Smooth muscle cell (in vitro differentiated cells): ENCODE data around the gene NUP43. TPM values are rescaled to one million over a fixed set of nuclear protein-coding genes. Genes with fewer than 3 reads are reported as not detected.

Experiments used
- DNase-seq: peaks from one replicate; lab custom pipeline; 2025; ENCODE audit not compliant: unreplicated experiment; lab: John Stamatoyannopoulos, UW
- H2AFZ ChIP-seq: fragments of 200-600 bp; sonication (generic); 2 replicates; pipeline ENCODE4 v1.6.0; 2016; ENCODE audit warnings: antibody characterized with exemption, low read depth, mild to moderate bottlenecking
- H3F3A ChIP-seq: fragments of 200-600 bp; sonication (generic); 2 replicates; pipeline ENCODE4 v1.6.0; 2017; ENCODE audit warnings: antibody characterized with exemption, low read depth
- H3K27ac ChIP-seq: fragments of 200-600 bp; sonication (generic); 2 replicates; pipeline ENCODE4 v1.5.1; 2016; ENCODE audit warnings: low read depth, mild to moderate bottlenecking
- H3K27me3 ChIP-seq: fragments of 200-600 bp; sonication (generic); 2 replicates; pipeline ENCODE4 v1.6.1; 2016; ENCODE audit warnings: low read depth, mild to moderate bottlenecking
- H3K36me3 ChIP-seq: fragments of 200-600 bp; sonication (generic); 2 replicates; pipeline ENCODE4 v1.5.1; 2016; ENCODE audit warnings: low read depth
- H3K4me1 ChIP-seq: fragments of 200-600 bp; sonication (generic); 2 replicates; pipeline ENCODE4 v1.5.1; 2016; ENCODE audit warnings: low read depth
- H3K4me2 ChIP-seq: fragments of 200-600 bp; sonication (generic); 2 replicates; pipeline ENCODE4 v1.6.0; 2016; ENCODE audit warnings: mild to moderate bottlenecking
- H3K4me3 ChIP-seq: fragments of 200-600 bp; sonication (generic); 2 replicates; pipeline ENCODE4 v1.5.1; 2016; ENCODE audit warnings: mild to moderate bottlenecking
- H3K79me2 ChIP-seq: fragments of 200-600 bp; sonication (generic); 2 replicates; pipeline ENCODE4 v1.6.0; 2016; ENCODE audit warnings: low read depth, mild to moderate bottlenecking
- H3K9ac ChIP-seq: fragments of 200-600 bp; sonication (generic); 2 replicates; pipeline ENCODE4 v1.6.0; 2016; ENCODE audit warnings: low read depth
- H3K9me3 ChIP-seq: fragments of 200-600 bp; sonication (generic); replicated peaks from 2 replicates; pipeline ENCODE4 v1.5.1; 2016; ENCODE audit warnings: low read depth
- H4K20me1 ChIP-seq: fragments of 200-600 bp; sonication (generic); 2 replicates; pipeline ENCODE4 v1.6.0; 2016; ENCODE audit warnings: low read depth
- WGBS: methylation state at CpG from one replicate; pipeline ENCODE4 v1.1.7; 2016; ENCODE audit warnings: low lambda C conversion rate; 5-methylcytosine and 5-hydroxymethylcytosine counted together
- polyA plus RNA-seq: library from polyadenylated mRNA; unstranded; fragments of >200 nt; fragmentation: Nextera tagmentation; extraction: Ambion mirVana; gene quantifications from 2 replicates; pipeline ENCODE4 v1.2.1, GENCODE V29; 2016
- total RNA-seq: library from RNA; depleted of rRNA; stranded (reverse); fragments of >200 nt; gene quantifications from 2 replicates; pipeline ENCODE4 v1.2.3, GENCODE V29; 2014
- TF ChIP-seq, protein P1 (sequence below): fragments of 200-600 bp; sonication (generic); IDR thresholded peaks from 2 replicates; pipeline ENCODE4 v1.5.1; 2017; ENCODE audit warnings: borderline replicate concordance, mild to moderate bottlenecking, antibody characterized with exemption; ENCODE audit not compliant: insufficient read depth, poor library complexity, severe bottlenecking

Gene NUP43
- total and polyA plus RNA-seq, 2 experiments from 2014 or later: 5.9 to 33.8 TPM

DNA sequence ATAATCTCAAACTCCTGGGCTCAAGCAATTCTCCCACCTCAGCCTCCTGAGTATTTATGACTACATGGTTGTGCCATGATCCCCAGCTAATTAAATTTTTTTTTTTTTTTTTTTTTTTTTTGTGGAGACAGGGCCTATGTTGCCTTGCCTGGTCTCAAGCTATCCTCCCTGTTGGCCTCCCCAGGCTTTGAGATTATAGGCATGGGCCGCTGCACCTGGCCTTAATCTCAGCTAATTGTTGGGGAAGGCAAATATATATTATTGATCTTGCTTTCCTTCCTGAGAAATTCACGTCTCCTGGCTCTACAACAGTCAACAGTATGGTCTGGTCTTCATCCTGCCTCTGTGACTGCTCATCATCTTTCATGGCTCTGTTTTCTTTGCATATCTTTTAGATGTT lies 23.3 kb upstream of the NUP43 start:
- TF ChIP-seq, protein P1, sequence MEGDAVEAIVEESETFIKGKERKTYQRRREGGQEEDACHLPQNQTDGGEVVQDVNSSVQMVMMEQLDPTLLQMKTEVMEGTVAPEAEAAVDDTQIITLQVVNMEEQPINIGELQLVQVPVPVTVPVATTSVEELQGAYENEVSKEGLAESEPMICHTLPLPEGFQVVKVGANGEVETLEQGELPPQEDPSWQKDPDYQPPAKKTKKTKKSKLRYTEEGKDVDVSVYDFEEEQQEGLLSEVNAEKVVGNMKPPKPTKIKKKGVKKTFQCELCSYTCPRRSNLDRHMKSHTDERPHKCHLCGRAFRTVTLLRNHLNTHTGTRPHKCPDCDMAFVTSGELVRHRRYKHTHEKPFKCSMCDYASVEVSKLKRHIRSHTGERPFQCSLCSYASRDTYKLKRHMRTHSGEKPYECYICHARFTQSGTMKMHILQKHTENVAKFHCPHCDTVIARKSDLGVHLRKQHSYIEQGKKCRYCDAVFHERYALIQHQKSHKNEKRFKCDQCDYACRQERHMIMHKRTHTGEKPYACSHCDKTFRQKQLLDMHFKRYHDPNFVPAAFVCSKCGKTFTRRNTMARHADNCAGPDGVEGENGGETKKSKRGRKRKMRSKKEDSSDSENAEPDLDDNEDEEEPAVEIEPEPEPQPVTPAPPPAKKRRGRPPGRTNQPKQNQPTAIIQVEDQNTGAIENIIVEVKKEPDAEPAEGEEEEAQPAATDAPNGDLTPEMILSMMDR: no peak
- no peak overlapping the region for H3K9ac ChIP-seq
- H2AFZ ChIP-seq: no peak overlapping the region
- no peak overlapping the region for H3K27ac ChIP-seq
- H3K4me1 ChIP-seq: no peaks in the 10 kb centered on the region
- H3F3A ChIP-seq: no peaks in the 10 kb centered on the region
- H3K79me2 ChIP-seq: peaks cover 43% of the 10 kb centered on the region
- H3K4me3 ChIP-seq: no peak overlapping the region
- H4K20me1 ChIP-seq: peaks cover 22% of the 10 kb centered on the region
- 100% methylated on average over 2 of the region's 2 CpGs for WGBS
- no peak overlapping the region for H3K4me2 ChIP-seq
- no peaks in the 10 kb centered on the region for H3K27me3 ChIP-seq
- H3K36me3 ChIP-seq: peaks cover 25% of the 10 kb centered on the region
- peaks cover 8% of the 10 kb centered on the region for H3K9me3 ChIP-seq
- DNase-seq: no peak

DNA sequence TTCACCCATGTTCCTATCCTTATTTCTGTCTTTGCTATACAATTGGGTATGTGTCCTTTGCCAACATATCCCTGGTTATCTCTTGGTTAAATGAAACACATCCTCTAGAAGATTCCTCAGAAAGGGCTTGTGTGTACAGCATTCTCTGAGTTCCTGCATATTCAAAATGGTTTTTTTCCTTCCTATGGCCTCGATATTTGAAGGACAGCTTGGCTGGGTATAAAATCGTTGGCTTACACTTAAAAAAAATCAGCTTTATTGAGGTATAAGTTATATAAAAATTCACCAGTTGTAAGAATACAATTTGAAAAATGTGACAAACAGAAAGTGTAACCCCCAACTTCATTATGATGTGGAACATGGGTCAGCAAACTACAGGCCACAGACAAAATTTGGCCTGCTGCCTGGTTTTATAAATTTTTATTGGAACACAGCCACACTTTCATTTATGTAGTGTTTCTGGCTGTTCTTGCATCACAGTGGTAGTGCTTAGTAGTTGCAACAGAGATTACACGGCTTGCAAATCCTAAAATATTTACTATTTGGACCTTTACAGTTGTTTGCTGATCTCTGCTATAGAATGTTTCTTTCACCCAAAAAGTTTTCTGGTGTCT lies 19.9 kb upstream of the NUP43 start:
- Histone ChIP-seq H3K36me3 (peaks cover 8% of the 10 kb centered on the region), H4K20me1 (peaks cover 37% of the 10 kb centered on the region), H3K9me3 (peaks cover 8% of the 10 kb centered on the region), H3K4me1 (no peaks in the 10 kb centered on the region), H2AFZ (no peak overlapping the region), H3K9ac (no peak overlapping the region), H3K27ac (no peak overlapping the region), H3K4me2 (no peak overlapping the region), H3F3A (no peaks in the 10 kb centered on the region), H3K79me2 (peaks cover 70% of the 10 kb centered on the region), H3K4me3 (no peak overlapping the region), H3K27me3 (no peaks in the 10 kb centered on the region)
- WGBS: 68% methylated on average over 3 of the region's 3 CpGs
- no peak for DNase-seq
- TF ChIP-seq, protein P1: no peak

DNA sequence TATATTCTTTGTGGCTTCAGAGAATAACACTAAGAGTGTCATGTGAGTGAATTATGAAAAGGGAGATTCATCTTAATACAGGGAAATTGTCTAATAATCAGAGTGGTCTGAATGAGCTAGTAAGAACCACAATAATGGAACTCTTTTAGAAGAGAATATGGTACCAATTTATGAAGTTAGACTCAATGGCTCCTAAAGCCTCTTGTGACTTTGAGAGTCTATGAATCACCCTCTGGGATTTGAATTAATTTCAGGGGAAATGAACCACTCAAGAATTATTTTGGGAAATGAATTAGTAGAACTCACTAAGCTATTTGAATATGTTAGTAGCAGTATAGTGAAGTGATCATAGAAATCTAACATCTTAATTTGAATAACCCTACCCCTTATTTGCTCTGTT lies 17.5 kb upstream of the NUP43 start:
- Histone ChIP-seq H3K4me3 (no peak overlapping the region), H3K9ac (no peak overlapping the region), H3K27ac (no peak overlapping the region), H3K4me1 (no peaks in the 10 kb centered on the region), H2AFZ (no peak overlapping the region), H4K20me1 (peaks cover 51% of the 10 kb centered on the region), H3K9me3 (peaks cover 8% of the 10 kb centered on the region), H3F3A (no peaks in the 10 kb centered on the region), H3K27me3 (no peaks in the 10 kb centered on the region), H3K36me3 (peaks cover 8% of the 10 kb centered on the region), H3K79me2 (peaks cover 85% of the 10 kb centered on the region), H3K4me2 (no peak overlapping the region)
- TF ChIP-seq, protein P1: no peak
- DNase-seq: no peak

DNA sequence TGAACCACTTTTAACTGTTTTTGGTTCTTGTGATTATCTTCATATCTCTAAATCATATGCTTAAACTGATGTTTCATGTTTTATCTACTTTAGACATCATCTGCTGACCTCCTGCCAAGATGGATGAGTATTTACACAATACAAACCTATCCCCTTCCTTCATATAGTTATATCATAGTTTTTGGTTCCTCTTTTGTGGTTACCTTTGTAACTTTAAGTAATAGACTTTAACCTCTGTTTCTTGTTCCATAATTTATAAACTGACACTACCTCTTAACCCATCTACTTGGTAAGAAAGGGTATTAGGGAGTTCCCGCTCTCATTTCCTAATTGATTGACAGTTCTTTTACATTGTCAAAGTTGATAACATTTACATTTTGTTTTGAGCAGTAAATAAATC lies 15.1 kb upstream of the NUP43 start:
- no peak overlapping the region for H3K9ac ChIP-seq
- peaks cover 6% of the 10 kb centered on the region for H3K9me3 ChIP-seq
- no peaks in the 10 kb centered on the region for H3K4me1 ChIP-seq
- no peak for DNase-seq
- no peaks in the 10 kb centered on the region for H3F3A ChIP-seq
- no peak overlapping the region for H3K4me3 ChIP-seq
- H3K36me3 ChIP-seq: peaks cover 6% of the 10 kb centered on the region
- TF ChIP-seq, protein P1: no peak
- no peaks in the 10 kb centered on the region for H3K27me3 ChIP-seq
- peaks cover 61% of the 10 kb centered on the region for H4K20me1 ChIP-seq
- no peak overlapping the region for H3K4me2 ChIP-seq
- no peak overlapping the region for H2AFZ ChIP-seq
- 95% methylated on average over 1 of the region's 1 CpG for WGBS
- H3K79me2 ChIP-seq: peaks cover 85% of the 10 kb centered on the region
- no peak overlapping the region for H3K27ac ChIP-seq
